ENCODE data around the gene DIAPH3.

The DIAPH3 gene

DNA sequence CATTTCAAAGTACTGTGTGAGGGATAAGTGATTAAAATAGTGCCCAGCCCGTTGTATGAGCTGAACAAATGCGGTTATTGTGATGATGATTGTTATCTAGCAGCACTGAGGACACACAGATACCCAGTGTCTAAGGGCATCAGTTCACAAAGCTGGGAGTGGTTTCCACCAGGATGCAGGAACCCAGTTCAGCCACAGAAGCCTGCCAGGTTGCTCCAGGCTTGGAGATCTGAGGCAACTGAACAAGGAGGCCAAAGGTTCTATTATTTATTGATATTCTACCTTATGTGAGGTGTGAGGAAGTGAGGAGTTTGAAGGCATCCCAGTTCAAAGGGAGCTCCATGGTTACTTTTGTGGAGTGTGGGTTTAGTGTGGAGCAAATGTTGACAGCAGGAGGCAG is 13.2 kb downstream of the DIAPH3 start:
- no peak for DNase-seq

DNA sequence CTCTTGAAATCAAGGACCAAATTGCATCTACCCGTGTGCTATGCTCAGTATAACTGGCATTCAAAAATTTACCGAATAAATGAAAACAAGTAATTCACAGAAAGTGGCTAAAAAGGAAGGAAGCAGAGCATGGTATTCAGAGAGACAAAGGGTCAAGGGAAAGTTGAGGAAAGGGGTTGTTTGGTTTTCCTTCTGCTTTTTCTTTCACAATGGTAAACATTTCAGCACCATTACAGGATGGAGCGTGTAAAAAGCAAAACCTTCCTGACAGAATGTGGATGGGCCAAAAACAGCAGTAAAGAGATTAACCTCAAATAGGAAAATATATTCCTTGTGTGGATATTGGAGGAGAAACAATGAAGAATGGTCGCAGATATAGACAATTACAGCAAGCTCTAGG is 14.8 kb downstream of the DIAPH3 start:
- DNase-seq: no peak

- DNase-seq: no peak
Measured at GRCh38 chr13:60147361-60147760, 16.4 kb downstream of the DIAPH3 start.

- DNase-seq: no peak
Measured at GRCh38 chr13:60146471-60146870, 17.3 kb downstream of the DIAPH3 start.

DNA sequence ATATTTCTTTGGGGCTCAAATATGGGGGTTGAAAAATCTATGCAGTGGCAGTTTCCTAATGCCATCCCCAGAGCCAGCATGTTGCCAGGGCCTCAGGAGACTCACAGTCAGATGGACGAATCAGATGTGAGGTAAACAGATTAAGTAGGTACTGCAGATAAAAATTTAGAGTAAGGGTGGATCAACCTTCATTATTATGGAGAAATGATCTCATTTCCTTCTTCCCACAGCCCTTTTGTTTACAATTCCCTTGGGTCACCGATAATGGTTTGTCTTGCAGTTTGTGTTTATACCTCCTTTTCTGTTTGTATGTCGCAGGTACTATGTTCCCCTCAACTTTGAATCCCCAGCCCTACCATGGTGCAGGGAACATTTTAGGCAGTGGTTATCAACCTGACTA is 20.0 kb downstream of the DIAPH3 start:
- no peak for DNase-seq

DNA sequence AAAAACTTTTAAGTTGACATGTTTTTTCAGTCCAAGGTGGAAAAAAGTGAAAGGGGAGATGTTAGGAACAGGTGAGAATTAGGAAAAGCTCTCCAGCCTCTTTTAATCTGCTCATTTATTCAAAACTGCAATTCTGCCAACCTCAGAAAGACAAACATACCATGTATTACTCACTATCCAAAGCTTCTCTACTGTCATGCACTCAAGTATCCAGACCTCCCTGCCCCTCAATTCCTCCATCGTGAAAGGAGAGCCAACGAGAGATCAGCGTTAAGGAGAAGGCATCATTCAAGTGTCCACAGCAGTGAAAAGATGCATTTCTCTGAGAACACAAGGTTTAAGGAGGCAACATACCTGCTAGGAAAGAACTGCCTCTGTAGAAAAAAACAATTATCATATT is 24.5 kb downstream of the DIAPH3 start:
- DNase-seq: no peak

DNA sequence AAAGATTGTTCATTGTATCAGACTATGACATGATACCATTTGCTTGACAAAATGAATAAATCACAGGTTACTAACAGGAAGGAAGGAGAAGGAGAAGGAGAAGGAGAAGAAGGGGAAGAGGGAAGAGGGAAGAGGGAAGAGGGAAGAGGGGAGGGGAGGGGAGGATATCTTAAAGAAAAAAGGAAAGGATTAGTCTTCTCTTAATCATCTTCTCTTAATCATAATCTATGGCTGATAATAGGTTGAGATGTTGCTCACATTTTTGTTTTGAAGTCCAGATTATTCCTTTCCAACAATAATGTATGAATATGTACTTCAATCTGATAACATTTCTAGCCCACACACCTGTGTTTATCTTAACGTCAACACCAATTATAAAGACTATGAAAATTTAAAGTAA is 25.1 kb downstream of the DIAPH3 start:
- DNase-seq: no peak

GRCh38 chr13:60137911-60138560 is 25.7 kb downstream of the DIAPH3 start:
- DNase-seq: no peak

DNA sequence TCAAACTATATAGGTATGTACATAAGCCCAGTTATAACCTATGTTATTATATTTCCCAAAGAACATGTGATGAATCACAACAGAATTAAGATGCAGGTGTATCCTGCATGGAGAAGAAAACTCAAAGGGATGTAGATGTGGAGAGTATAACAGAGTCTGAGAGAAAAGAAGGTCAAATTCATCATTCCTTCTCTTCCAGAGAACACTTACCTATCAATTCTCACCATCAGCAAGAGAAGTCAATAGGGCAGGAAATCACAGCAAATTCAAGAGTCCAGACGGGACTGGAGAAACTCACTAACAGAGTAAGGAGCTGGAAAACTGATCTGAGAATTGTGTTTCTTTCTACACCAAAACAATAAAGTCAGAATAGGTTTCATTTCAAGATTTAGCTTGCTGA is 28.4 kb downstream of the DIAPH3 start:
- no peak for DNase-seq

GRCh38 chr13:60134376-60134775 is 29.4 kb downstream of the DIAPH3 start:
- no peak for DNase-seq

- DNase-seq: no peak
Measured at GRCh38 chr13:60121337-60121687, 42.4 kb downstream of the DIAPH3 start.

DNA sequence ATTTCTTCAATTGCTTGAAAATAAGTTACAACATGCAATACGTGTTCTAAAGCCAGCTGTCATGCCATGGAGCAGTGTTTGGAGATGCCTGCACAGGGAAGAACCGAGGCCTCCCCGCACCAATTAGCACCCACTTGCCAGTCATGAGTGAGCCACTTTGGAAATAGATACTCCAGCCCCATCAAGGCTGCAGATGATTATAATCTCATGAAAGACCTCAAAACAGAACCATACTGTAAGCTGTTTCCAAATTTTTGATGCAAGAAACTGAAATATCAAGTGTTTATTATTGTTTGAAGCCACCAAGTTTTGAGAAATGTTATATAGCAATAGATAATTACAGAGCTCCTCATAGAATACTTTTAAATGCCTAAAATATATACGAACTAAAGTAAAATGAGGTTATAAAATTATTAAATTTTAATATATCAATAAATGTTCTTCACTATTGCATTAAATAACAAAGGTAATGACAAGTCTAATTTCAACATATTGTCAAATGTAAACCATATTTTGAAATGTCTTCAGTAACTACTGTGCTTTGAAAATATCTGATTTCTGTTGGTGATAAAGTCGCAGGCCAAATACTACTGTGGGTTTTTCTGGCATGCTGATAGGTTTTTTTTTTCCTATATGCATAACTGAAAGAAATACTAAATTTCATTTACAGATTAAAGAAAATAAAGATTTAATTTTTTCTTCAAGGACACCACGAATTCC is 43.0 kb downstream of the DIAPH3 start:
- no peak for DNase-seq

DNA sequence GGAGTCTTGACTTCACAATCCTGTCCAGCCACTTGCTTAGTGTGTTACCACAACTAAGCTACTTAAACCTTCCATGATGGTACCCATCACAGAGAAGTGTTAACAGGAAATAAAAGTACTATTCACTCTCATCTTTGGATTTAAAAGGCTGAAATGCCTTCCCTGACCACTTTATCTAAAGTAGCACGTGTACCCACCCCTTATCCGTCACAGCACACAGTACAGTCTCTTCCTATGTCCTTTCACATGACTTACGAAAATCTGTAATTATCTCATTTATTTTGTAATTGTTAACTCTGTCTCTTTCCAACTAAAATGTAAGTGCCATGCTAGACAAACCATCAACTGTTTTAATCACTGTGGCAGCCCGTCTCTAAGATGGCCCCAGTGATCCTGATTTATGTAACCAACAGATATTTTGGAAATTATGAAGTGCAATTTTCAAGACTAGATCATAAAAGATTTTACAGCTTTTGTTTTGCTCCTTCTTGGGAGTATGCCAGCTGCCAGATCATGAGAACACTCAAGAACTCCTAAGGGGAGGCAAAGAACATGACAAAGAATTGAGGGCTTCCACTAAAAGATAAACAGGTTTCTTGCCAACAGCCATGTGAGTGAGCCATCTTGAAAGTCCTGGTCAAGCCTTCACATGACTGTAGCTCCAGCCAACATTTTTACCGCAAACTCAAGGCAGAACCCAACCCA is 44.9 kb downstream of the DIAPH3 start:
- DNase-seq: no peak

DNA sequence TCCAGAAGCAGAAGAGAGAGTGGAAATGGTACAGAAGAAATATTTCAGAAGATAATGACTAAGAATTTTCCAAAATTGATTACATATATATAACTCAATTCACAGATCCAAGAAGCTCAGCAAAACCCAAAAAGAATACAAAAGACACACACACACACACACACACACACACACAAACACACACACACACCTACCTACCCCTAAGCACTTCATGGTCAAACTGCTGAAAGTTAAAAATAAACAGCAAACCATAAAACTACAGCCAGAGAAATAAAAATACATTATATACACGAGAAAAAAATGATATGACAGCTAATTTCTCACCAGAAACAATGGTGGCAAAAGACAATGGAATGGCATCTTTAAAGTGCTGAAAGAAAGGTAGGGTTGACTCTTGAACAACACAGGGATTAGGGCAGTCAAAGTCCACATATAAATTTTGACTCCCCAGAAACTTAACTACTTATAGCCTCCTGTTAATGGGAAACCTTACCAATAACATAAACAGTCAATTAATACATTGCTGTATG is 49.2 kb downstream of the DIAPH3 start:
- no peak for DNase-seq

DNA sequence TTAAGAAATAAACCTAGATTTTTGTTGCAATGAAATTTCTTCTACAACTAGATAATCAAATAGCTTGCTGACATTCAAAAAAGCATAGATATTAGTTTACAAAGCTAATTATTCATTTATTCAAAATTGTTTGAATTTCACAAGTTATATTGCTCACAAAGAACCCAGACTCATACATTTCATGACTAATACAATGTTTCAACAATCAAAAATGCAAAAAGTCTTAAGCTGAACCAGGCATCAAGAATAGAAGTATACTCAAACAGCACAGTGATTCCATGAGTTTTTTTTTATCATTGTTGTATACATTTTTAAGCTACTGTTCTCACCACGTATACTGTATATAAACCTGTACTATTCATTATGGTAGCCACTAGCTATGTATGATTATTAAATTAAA is 51.0 kb downstream of the DIAPH3 start:
- DNase-seq: no peak

DNA sequence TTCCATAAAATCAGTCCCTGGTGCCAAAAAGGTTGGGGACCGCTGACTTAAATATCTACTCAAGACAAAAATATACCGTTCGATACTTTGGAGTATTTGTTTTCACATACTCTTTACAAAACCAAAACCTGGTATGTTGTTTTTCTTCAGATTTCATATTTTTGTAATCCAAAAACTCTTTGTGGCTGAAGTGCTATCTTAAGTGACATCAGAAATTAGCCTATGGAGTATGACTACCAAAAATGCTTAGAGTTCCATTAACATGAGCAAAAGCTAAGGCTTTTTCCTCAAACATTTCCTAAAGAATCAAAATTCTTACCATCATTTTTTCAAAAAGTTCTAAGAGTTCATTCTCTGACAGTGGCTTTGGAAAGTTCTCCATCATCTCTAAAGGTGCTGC is 52.0 kb downstream of the DIAPH3 start:
- DNase-seq: no peak

GRCh38 chr13:60109285-60109684 is 54.4 kb downstream of the DIAPH3 start:
- no peak for DNase-seq

DNA sequence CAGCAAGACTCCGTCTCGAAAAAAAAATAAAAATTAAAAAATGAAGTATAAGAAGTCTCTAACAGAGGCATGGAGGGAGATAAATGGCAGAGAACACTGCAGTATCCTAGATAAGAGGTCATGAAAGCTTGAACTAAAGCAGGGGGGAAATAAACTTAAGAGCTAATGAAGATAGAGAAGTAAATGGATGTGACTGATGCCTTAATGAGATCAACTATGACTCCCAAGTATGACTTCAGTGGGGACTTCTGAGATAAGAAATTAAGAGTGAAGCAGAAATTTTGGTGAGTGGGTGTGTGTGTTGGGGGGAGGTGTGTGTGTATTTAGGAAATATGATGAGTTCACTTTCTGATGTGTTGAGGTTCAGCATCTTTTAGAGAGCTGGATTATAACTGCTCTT is 55.1 kb downstream of the DIAPH3 start:
- DNase-seq: no peak

DNA sequence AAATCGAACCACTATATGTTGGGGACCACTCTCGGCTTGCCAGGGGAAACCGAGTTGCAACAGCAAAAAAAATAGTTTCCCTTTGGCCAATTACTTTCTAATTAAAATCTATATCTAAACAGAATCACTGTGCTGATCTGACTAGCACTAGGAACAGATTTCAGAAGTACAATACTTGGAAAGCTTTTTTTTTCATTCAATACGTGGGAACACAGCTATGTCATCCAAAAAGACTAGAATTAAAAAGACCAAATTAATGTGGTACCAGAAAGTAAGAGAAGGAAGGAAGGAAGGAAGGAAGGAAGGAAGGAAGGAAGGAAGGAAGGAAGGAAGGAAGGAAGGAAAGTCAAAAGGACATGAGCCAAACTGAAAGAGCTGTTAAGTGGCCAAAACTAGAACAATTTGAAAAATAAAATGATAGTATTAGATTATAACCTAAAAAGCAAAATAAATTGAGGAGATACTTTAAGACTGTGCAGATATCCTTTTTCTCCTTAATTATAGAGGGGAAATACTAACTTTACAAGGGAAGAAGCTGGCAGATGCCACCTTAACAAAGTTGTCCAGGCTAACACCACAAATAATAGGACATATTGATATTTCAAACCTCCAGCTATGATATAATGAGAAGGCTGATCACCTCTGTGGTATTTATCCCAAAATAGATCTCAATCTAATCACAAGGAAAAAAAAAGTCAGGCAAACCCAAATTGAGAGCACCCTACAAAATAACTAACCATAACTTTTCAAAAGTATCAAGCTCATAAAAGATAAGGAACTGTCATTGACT is 63.9 kb downstream of the DIAPH3 start:
- no peak for DNase-seq

DNA sequence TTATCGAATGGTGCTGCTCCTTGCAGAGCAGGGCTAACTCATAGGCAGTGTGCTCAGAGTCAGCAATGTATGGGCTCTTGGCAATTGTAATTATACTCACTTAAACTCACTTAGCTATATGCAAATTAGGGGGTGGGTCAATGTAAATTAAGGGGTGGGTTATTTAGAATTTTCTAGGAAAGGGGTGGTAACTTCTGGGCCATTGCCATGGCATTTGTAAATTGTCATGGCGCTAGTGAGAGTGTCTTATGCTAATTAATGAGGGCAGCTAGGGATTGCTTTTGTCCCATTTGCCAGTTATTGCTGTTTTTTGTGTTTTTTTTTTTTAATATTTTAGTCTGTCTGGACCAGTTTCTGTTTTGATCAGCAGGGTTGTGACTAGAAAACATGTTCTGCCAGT is 68.4 kb downstream of the DIAPH3 start:
- no peak for DNase-seq

DNA sequence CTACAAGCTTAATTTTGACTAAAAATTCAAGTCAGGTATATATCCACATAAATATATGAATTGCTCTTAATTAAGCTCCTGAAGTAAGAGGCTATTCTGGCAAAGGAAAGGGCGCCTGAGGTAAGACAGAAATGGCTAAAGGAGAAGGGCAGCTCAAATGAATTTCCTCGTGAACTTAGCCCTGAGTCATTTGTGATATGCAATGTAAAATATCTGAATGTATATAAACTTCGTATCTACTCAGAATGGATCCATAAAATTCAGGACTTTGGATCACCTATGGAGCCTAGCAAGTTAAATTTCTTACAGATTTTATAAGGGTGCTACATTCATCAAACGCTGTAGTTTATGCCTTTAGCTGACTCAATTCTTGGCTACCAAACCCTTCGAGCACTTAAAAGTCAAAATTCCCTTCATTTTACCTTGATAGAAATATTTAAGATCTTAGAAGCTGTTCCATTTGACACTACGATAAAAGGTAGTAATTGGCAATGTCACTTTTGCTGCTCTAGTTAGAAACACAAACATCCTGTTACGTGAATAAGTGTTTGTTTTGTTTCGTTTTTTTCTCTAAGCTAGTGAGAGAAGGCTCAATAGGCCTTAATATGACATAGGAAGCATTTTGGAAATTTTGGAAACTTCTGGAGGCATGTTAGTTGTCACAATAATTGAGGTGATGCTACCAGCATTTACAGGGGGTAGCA is 69.2 kb downstream of the DIAPH3 start:
- no peak for DNase-seq

DNA sequence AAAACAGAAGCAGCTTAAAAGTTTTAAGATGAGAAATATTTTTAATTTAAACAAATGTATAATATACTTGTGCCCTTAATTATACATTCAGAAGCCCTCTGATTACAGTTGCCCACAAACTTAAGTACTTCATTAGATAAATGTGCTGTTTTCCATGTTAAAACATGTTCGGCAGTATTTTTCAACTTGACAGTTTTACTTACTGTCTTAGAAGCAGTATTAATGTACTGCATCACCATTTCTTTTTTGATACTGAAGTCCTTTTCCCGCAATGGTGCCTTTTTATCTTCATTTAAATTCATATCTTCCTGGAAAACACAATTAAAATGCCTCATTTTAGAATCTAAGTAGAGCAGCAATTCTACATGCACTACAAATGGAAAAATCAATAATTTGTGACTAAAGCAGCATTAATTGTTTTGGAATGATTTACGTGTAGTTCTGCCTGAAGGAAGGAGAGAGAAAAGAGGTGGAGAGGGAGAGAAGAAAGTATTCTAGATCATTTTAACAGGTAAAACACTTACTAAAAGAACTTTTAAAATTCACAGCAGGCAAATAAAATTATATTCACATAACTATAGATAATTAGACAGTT is 70.2 kb downstream of the DIAPH3 start:
- no peak for DNase-seq
